ENCODE measurements around the gene CCDC63. TPM values are rescaled to one million over a fixed set of nuclear protein-coding genes. Genes with fewer than 3 reads are reported as not detected.
A peak's percentile ranks its signal among the peaks of the same experiment; 100 is the strongest.
"Not testable (repeated sequence)": the region's sequence is repeated elsewhere in the genome, so short reads cannot be mapped to it uniquely, and the experiment has no call there.

Gene CCDC63
- total RNA-seq, 1 donor from 2014 or later = not detected

DNA sequence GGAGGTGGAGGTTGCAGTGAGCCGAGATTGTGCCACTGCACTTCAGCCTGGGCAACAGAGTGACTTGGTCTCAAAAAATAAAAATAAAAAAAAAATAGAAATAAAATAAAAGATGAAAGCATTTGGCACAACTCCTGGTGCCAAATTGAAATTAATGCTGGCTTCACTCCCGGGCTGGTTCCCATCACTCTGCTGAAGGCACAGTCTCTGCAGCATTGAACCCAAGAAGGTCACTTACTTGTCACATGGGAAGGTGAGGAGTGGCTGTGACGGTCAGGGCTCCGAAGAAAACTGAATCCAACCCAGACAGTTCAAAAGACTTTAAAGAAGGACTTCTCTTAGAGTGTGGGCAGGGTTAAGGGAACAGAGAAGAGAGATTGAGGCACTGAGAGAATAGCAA is 10.5 kb upstream of the CCDC63 start:
- DNase-seq (ENCODE audit: low spot score) = no peak
- intact Hi-C loops (cut with DNase I) = no loop called here

DNA sequence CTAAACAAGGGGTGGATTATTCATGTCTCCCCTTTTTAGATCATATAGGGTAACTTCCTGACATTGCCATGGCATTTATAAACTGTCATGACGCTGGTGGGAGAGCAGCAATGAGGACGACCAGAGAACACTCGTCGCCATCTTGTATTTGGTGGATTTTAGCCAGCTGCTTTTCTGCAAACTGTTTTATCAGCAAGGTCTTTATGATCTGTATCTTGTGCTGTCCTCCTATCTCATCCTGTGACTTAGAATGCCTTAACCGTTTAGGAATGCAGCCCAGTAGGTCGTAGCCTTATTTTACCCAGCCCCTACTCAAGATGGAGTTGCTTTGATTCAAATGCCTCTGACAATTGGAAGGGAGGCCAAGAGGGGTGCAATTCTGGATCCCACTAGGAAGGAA is 5.8 kb upstream of the CCDC63 start:
- intact Hi-C loops (cut with DNase I) = no loop called here
- DNase-seq (ENCODE audit: low spot score) = no peak

DNA sequence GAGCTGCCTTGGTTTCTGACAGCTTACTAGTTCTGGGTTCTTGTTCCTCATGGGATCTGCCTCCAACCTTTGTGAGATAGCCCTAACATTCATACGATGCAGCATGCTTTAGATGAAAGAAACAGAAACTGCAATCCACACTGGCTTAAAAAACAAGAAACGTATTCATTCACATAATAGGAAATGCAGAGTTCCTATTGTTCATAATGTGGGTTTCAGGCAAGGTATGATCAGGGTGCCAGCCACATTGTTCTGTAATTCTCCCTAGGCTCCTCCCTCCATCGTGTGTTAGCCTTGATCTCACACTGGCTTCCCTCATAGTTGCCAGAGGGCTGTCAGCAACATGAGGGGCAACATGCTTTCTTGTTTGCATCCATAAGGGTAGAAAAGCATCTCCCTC is 2.7 kb upstream of the CCDC63 start:
- no peak for DNase-seq (ENCODE audit: low spot score)
- intact Hi-C loops (cut with DNase I) = no loop called here

DNA sequence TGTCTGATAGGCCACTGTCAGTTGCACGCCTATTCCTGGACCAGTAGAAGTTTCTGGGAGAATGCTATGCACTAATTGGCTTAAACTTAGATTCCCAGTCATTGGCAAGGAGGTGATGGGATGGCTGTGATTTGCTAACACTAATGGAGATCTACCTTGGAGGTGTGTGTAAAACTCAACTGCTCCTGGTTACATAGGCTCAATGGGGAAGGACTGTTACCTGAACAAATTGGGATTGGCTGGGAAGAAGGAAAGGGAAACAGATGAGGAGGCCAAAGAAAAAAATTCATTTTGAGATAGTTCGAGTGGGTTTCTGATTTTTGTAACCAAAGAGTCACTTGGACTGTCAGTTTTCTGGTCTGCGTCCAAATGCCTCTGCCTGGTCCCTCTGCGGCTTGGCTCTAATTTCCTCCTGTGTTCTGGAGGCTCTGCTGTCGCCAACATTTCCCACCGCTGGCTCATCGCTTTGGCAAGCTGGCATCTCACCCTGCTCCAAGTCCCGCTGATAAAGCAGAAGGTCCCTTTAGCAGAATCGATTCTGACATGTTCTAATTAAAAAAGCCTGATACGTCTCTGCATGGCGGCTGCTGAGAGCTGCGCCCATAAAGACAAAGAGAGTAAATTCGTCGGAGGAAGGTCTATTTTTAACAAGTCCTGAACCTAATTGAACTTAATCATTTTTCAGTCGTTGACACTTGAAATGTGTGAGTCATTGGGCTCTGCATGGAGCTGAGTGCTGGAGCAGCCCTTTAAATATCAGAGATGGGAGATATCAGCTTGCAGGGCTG is 2.0 kb upstream of the CCDC63 start:
- peak; percentile 78 for DNase-seq (ENCODE audit: low spot score)
- intact Hi-C loops (cut with DNase I) = no loop called here

DNA sequence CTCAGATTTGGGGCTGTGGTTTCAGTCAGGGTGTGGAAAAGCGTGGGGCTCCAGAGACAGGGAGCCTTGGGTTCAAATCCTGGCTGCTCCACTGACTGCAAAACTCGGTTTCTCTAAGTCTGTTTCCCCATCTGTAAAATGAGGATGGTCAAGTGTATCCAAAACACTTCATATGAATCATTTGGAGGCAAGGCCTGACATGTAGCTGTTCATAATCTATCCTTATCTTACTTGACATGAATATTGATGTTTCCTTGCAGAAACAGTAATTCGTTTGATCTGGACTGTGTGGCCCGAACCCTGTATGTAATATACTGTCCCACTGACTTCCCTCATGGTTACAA is 1.5 kb upstream of the CCDC63 start:
- intact Hi-C loops (cut with DNase I) = no loop called here
- no peak for DNase-seq (ENCODE audit: low spot score)

DNA sequence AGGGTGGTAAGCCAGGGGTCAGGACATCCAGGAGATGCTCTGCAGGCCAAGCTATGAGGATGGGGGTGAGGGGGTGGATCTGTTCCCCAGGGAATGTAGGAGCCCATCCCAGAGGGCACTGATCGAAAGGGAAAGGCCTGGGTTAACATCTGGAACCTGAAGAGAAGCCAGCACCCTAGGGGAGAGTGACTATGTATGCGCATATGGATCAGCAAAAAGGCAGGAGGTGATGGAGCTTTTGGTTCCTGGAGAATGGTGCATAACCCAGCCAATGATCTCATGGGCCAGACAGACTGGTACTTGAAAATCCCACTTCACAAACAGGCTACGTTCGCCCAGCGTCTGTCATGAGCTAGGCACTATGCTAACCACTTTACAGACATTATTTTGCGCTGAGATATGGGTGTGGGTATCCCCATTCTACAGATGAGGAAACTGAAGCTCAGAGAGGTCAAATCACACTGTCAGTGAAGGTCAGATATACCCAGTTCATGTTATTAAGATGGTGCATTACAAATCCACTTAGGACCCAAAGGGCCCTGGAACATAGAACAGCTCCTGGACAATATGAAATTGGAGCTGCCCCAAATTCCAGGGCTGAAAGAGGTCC is 1.6 kb downstream of the CCDC63 start:
- intact Hi-C loops (cut with DNase I) = no loop called here
- no peak for DNase-seq (ENCODE audit: low spot score)

DNA sequence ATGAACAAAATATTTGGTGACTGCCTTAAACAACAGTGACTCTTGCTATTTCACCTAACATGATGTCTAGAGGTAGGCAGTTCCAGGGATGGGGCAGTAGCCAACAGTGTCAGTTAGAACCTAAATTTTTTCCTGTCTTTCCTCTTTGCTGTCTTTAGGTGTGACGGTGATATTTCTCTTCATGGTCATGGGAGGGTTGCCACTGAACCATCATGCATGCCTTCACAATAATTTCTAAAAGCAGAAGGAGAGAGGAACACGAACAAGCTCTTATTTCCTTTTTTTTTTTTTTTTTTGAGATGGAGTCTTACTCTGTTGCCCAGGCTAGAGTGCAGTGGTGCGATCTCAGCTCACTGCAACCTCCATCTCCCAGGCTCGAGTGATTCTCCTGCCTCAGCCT is 2.4 kb downstream of the CCDC63 start:
- intact Hi-C loops (cut with DNase I) = no loop called here

DNA sequence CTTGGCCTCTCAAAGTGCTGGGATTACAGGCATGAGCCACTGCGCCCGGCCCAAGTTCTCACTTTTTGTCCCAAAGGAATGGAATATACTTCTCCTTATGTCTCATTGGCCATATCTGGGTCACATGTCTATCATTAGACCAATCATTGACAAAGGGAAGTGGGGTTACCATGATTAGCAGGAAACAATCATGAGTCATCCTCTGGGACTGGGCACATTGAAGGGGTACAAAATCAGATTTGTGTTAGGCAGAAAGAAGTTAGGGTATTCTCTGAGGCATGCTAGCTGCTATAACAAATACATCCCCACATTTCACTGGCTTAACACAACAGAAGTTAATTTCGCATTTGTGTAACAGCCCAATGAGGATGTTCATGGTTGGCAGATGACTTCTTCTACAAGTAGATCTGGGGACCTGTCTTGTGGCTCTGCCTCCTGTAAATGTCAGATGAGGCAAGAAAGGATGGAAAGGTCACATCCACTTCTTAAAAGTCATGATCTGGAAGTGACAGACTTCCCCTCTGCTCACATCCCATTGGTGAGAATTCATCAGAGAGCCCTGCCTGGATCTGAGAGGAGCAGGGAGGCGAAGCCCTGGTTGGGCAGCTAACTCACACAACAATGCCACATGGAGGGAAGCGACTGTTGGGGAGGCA is 3.1 kb downstream of the CCDC63 start:
- intact Hi-C loops (cut with DNase I) = no loop called here
- DNase-seq (ENCODE audit: low spot score) = no peak

More for the DNA sequence above, 2.4 kb downstream of the CCDC63 start:
- no peak for DNase-seq (ENCODE audit: low spot score)

DNA sequence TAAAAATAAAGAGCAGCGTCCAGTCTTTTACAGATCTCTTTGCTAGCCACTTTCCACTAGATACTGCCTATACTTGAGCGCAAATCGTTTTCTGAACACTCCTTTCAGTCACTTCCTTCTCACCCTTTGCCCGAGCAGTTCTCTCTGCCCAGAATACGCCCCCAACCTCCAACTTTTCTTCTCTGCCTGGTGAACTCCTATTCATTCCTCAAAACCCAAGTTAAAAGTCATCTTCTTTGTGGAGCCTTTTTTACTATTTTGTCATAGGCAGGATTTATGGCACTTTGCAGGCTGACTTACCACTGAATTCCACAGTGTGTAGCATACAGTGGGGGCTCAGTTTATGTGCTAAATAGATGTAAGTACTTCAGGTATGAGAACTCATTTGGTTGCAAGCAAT is 4.0 kb downstream of the CCDC63 start:
- DNase-seq (ENCODE audit: low spot score) = no peak
- intact Hi-C loops (cut with DNase I) = no loop called here

DNA sequence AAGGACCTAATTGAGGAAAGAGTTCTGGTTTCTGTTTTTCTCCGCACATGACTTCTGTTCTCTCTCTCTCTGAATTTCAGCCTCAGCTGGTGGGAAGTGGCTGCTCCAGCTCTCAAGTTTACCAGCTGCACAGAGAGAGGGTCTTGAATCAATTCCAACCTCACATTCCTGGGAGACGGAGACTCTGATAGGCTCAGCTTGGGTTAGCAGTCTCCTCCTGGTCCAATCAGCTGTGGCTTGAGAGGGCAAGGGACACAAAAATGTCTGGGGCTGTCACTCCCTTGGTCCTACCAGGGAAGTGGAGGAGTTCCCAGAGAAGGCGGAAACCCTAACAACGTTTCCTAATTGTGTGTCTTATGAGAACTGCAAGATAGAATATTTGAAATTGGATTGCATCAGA is 7.0 kb downstream of the CCDC63 start:
- intact Hi-C loops (cut with DNase I) = no loop called here
- no peak for DNase-seq (ENCODE audit: low spot score)

DNA sequence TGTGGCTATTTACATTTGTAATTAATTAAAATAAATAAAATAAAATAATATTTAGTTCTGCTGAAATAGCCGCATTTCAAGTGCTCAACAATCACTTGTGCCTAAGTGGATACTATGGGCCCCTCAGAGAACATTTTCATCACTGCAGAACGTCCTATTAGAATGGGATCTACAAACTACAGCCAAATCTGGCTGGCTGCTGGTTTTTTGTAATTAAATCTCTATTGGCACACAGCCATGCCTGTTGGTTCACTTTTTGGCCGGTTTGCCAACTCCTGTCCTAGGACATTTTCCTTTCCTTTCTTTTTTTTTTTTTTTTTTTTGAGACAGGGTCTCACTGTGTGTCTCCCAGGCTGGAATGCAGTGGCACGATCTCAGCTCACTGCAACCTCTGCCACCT is 9.8 kb downstream of the CCDC63 start:
- intact Hi-C loops (cut with DNase I) = no loop called here
- DNase-seq (ENCODE audit: low spot score) = no peak

DNA sequence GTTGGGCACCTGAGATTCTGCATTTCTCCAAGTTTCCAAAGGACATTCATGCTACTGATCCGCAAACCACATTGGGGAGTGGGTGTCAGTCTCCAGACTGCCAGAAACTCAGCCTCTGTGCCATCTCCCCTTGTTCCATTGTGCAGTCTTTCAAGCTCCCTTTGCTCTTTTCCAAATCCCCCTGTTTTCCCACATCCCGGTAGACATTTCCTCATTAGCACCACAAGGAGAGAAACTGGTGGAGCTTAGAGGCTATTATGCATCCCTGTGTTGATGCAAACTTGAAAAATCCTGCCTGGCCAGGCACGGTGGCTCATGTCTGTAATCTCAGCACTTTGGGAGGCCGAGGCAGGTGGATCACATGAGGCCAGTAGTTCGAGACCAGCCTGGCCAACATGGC is 10.7 kb downstream of the CCDC63 start:
- intact Hi-C loops (cut with DNase I) = no loop called here
- DNase-seq (ENCODE audit: low spot score) = no peak

DNA sequence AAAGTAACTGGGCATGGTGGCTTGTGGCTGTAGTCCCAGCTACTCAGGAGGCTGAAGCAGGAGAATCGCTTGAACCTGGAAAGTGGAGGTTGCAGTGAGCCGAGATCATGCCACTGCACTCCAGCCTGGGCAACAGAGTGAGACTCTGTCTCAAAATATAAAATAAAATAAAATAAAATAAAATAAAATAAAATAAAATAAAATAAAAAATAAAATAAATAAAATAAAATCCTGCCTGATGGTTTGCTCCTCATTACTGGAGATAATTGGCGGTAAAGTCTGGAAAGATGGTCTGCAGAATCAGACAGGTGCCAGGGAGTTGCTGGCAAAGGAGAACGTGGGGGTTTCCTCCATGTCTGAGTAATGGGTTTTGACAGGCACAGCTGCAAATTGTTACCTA is 11.2 kb downstream of the CCDC63 start:
- DNase-seq (ENCODE audit: low spot score); intact Hi-C loops (cut with DNase I): not testable (repeated sequence)

DNA sequence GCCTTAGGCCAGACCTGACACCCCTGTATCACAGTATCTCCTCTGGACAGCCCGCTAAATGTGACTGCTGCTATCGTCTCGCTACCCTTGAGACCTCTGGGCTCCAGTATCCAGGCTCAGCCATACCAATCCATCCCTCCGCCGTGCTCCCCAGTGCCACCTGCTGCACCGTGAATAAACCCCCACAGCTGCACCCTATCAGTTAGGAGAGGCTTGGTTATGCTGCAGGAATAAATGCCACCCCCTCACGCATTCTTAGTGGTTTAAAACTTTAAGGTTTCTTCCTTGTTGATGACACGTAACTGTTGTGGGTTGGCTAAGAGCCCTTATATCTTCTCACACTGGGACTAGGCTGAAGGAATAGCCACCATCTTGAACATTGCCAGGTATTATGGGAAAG is 12.1 kb downstream of the CCDC63 start:
- intact Hi-C loops (cut with DNase I) = no loop called here
- no peak for DNase-seq (ENCODE audit: low spot score)

DNA sequence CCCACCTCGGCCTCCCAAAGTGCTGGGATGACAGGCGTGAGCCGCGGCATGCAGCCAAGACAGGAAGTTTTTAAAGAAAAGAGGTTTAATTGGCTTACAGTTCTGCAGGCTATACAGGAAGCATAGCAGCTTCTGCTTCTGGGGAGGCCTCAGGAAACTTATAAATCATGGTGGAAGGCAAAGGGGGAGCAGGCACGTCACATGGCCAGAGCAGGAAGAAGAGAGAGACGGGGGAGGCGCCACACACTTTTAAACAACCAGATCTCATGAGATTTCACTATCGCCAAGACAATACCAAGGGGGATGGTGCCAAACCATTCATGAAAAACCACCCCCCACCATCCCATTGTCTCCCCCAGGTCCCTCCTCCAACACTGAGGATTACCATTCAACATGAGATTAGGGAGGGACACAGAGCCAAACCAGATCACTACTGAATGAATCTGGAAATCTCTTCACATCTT is 14.1 kb downstream of the CCDC63 start:
- intact Hi-C loops (cut with DNase I) = no loop called here
- DNase-seq (ENCODE audit: low spot score) = no peak

DNA sequence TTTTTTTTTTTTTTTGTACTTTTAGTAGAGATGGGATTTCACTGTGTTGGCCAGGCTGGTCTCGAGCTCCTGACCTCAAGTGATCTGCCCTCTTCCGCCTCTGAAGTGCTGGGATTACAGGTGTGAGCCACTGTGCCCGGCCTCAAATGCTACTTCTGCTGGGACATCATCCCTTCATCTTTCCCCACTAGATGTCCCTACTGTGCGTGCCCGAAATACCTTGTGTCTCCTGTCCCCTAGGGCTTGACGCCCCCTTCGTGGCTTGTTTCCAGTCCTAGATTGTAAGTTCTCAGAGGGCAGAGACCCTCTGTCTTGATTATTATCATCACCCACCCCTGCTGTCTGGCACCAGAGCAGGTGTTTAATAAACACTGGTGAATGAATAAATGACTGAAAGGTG is 14.9 kb downstream of the CCDC63 start:
- no peak for DNase-seq (ENCODE audit: low spot score)
- intact Hi-C loops (cut with DNase I) = no loop called here

DNA sequence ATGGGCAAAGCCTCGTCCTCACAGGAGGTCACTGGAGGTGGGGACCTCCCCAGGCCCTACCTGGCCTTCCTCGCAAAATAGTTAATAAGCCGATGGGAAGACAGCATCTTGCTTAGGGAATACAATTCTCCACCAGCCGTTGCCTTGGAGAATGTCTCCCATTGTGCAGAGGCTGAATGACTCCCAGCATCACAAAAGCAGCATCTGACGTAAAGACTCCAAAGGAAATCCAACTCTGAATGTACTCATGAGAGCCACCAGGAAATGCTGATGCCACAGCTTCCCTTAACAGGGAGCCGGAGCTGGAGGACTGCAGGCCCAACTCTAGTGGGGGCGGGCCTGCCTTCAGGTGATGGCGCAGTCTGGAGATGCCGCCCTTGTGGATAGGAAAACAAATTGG is 15.5 kb downstream of the CCDC63 start:
- intact Hi-C loops (cut with DNase I) = no loop called here
- no peak for DNase-seq (ENCODE audit: low spot score)

DNA sequence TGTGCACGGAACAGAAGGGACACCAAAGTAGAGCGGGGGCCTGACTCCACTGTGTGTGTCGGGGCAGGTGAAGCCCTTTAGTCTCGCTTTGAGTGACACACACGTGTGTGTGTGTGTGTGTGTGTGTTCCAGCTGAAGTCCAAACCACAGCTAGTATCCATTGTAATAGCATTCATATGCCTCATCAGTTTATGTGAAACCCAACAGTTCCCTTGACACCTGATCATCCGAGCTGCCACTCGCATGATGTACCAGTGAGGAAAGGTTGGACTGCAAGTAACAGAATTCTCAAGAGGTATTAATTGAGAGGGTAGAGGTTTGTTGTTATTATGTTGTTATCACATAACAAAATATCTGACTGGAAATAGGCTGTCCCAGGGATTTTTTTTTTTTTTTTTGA is 16.4 kb downstream of the CCDC63 start:
- intact Hi-C loops (cut with DNase I) = no loop called here
- no peak for DNase-seq (ENCODE audit: low spot score)

DNA sequence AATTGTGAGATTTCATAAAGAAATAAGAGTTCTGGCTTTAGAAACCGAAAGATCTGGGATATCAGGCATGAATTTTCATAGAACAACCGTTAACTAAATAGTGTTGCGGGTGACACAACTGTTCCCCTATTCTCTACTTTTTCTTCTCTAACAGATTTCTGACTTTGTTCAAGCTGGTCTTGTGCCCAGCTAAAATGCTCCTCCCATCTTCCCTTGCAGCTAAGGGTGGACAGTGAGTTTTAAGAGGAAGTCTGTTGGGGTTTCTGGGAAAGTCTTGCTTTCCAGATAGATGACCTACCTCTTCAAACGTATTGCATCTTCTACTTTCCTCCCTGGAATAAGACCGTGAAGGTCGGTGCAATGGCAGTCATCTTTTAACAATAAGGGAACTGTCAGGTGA is 18.7 kb downstream of the CCDC63 start:
- intact Hi-C loops (cut with DNase I) = no loop called here
- no peak for DNase-seq (ENCODE audit: low spot score)

DNA sequence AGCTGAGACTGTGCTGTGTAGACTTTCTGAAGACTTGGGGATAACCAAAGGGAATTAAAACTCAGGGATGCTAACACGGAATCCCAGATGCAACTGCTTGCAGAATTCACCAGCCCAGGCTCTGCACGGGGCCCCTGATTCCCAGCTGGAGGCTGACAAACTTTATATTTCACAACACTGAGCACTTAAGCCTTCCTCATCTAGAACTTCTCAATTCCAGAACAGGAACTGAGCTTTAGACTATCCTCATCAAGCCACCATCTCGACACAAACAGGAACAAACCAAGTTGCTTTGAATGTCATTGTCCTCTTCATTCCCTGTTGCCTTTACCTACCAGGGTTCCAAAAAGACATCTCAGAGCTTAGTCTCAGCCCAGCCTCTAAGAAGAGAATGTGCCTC is 22.2 kb downstream of the CCDC63 start:
- DNase-seq (ENCODE audit: low spot score) = no peak
- intact Hi-C loops (cut with DNase I) = no loop called here

DNA sequence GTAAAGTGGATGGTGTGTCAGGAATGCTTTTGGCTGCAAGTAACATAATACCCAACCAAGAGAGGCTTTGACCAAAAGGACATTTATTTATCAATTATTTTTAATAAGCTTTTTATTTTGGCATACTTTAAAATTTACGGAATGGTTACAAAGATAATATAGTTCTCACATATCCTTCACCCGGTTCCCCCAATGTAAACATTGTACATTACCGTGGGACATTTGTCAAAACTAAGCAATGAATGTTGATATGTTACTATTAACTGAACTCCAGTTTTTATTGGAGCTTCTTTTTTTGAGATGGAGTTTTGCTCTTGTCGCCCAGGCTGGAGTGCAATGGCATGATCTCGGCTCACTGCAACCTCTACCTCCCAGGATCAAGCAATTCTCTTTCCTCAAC is 23.0 kb downstream of the CCDC63 start:
- intact Hi-C loops (cut with DNase I) = no loop called here
- no peak for DNase-seq (ENCODE audit: low spot score)
